Left lung (tissue), 10 donors: ENCODE results near the gene RBM17. TPM values are rescaled to one million over a fixed set of nuclear protein-coding genes. Genes with fewer than 3 reads are reported as not detected.
A peak's percentile ranks its signal among the peaks of the same experiment; 100 is the strongest.
"Not testable (repeated sequence)": the region's sequence is repeated elsewhere in the genome, so short reads cannot be mapped to it uniquely, and the experiment has no call there.

ENCODE experiments used
- ATAC-seq: fragments of 200-7000 bp; cut with Tn5 transposase; one replicate; pipeline ENCODE4 v1.9.1; 2020; ENCODE audit warnings: moderate library complexity
- DNase-seq, 4 donors: peaks; one replicate each; pipeline ENCODE4 v3.0.0-alpha.2; 2013 to 2020
- H3K27ac ChIP-seq, 2 donors: fragments of 200-600 bp; sonication (generic) in 1 of 2; one replicate each; pipeline versions ENCODE4 v1.5.0 to v1.8.0; 2020 to 2021
- H3K27me3 ChIP-seq, 2 donors: fragments of 200-600 bp; sonication (generic) in 1 of 2; one replicate each; pipeline versions ENCODE4 v1.5.0 to v1.8.0; 2020 to 2021
- H3K36me3 ChIP-seq, 2 donors: fragments of 200-600 bp; sonication (generic) in 1 of 2; one replicate each; pipeline versions ENCODE4 v1.5.0 to v1.8.0; 2020 to 2021
- H3K4me1 ChIP-seq, 2 donors: fragments of 200-600 bp; one replicate each; pipeline ENCODE4 v1.8.0; 2021
- H3K4me3 ChIP-seq, 2 donors: fragments of 200-600 bp; sonication (generic) in 1 of 2; one replicate each; pipeline versions ENCODE4 v1.5.0 to v1.8.0; 2020 to 2021; ENCODE audit warnings: mild to moderate bottlenecking in 1 of 2
- H3K9me3 ChIP-seq, 2 donors: fragments of 200-600 bp; sonication (generic) in 1 of 2; one replicate each; pipeline versions ENCODE4 v1.5.0 to v1.8.0; 2020 to 2021
- CTCF ChIP-seq, 2 donors: fragments of 200-600 bp; sonication (generic) in 1 of 2; IDR thresholded peaks; one replicate each; pipeline versions ENCODE4 v1.5.0 to v1.8.0; 2021; ENCODE audit warnings: antibody characterized with exemption in 2 of 2
- intact Hi-C, 2 donors: fragments of 100-400 bp; cut with DNase I; formaldehyde crosslinking; loops; one replicate each; pipeline versions ENCODE4 v1.11.2 to v1.14.2; 2022
- polyA plus RNA-seq, 6 donors: library from polyadenylated mRNA; unstranded; fragments of 120-200 nt; gene quantifications; one replicate each; pipeline ENCODE4 v1.2.1, GENCODE V29; 2013; ENCODE audit not compliant: insufficient read length in 6 of 6
- total RNA-seq, 2 donors: library from RNA; stranded (reverse); fragmentation: NEBNext Ultra II Directional; extraction: Animal tissue kit (Norgen Biotek cat#: 25700); gene quantifications; one replicate each; pipeline ENCODE4 v1.2.1, GENCODE V29; 2021
- donor health status: DM: no; HTN: yes; CAD: no.
- donor health status: DM: no; HTN: no; CAD: no.

The RBM17 gene
- total and polyA plus RNA-seq, 8 donors = 63.2 to 215 (median 185) TPM

GRCh38 chr10:6064119-6064518 is 24.7 kb upstream of the RBM17 start:
- H3K9me3 ChIP-seq = no peaks in the 10 kb centered on the region
- no peaks in the 10 kb centered on the region for H3K36me3 ChIP-seq
- H3K4me1 ChIP-seq = peaks cover 6 to 50% of the 10 kb centered on the region in 2 donors
- H3K27me3 ChIP-seq = no peaks in the 10 kb centered on the region
- ATAC-seq (no peak), DNase-seq (no peak)
- TF ChIP-seq CTCF (IDR thresholded peaks at IDR 0.05) = no peak
- intact Hi-C loops = no loop called here
- no peak overlapping the region for H3K4me3 ChIP-seq
- H3K27ac ChIP-seq = no peak overlapping the region

GRCh38 chr10:6064726-6065125 is 24.1 kb upstream of the RBM17 start:
- DNase-seq, H3K4me3 ChIP-seq, H3K9me3 ChIP-seq, intact Hi-C loops, ATAC-seq, H3K27me3 ChIP-seq, H3K36me3 ChIP-seq, H3K27ac ChIP-seq: not testable (repeated sequence)
- H3K4me1 ChIP-seq = peaks cover 6 to 56% of the 10 kb centered on the region in 2 donors

GRCh38 chr10:6065406-6065805 is 23.4 kb upstream of the RBM17 start:
- Histone ChIP-seq H3K36me3 (no peaks in the 10 kb centered on the region), H3K4me3 (no peak overlapping the region), H3K27me3 (no peaks in the 10 kb centered on the region), H3K9me3 (no peaks in the 10 kb centered on the region), H3K27ac (peak overlapping the region; percentile 62 to 80), H3K4me1 (peaks cover 6 to 62% of the 10 kb centered on the region in 2 donors)
- intact Hi-C loops = no loop called here
- DNase-seq (no peak), ATAC-seq (no peak)
- no peak for TF ChIP-seq CTCF (IDR thresholded peaks at IDR 0.05)

GRCh38 chr10:6065835-6066234 is 23.0 kb upstream of the RBM17 start:
- H3K9me3 ChIP-seq = no peaks in the 10 kb centered on the region
- no peak overlapping the region for H3K4me3 ChIP-seq
- DNase-seq (peak in 1 of 4 donors; percentile 77), ATAC-seq (peak; percentile 54)
- H3K27me3 ChIP-seq = no peaks in the 10 kb centered on the region
- H3K27ac ChIP-seq = peak overlapping the region; percentile 62 to 80
- intact Hi-C loops = no loop called here
- TF ChIP-seq CTCF (IDR thresholded peaks at IDR 0.05) = no peak
- no peaks in the 10 kb centered on the region for H3K36me3 ChIP-seq
- H3K4me1 ChIP-seq = peaks cover 6 to 66% of the 10 kb centered on the region in 2 donors

- H3K4me1 ChIP-seq = peaks cover 10 to 74% of the 10 kb centered on the region in 2 donors
- H3K36me3 ChIP-seq = no peaks in the 10 kb centered on the region
- DNase-seq (no peak), ATAC-seq (no peak)
- H3K9me3 ChIP-seq = no peaks in the 10 kb centered on the region
- H3K27ac ChIP-seq = peak overlapping the region in 1 of 2 donors; percentile 51
- H3K27me3 ChIP-seq = no peaks in the 10 kb centered on the region
- no peak overlapping the region for H3K4me3 ChIP-seq
- intact Hi-C loops = no loop called here
- TF ChIP-seq CTCF (IDR thresholded peaks at IDR 0.05) = no peak
These were observed 21.4 kb upstream of the RBM17 start for GRCh38 chr10:6067457-6067856.

GRCh38 chr10:6068006-6068405 is 20.8 kb upstream of the RBM17 start:
- H3K36me3 ChIP-seq = no peaks in the 10 kb centered on the region
- DNase-seq (no peak), ATAC-seq (no peak)
- peaks cover 10 to 80% of the 10 kb centered on the region in 2 donors for H3K4me1 ChIP-seq
- H3K9me3 ChIP-seq = no peaks in the 10 kb centered on the region
- H3K27ac ChIP-seq = peak overlapping the region in 1 of 2 donors; percentile 51
- H3K4me3 ChIP-seq = no peak overlapping the region
- intact Hi-C loops = no loop called here
- no peaks in the 10 kb centered on the region for H3K27me3 ChIP-seq
- no peak for TF ChIP-seq CTCF (IDR thresholded peaks at IDR 0.05)
